Liver (tissue), 9 donors: ENCODE results near the gene VSIG4. TPM values are rescaled to one million over a fixed set of nuclear protein-coding genes. Genes with fewer than 3 reads are reported as not detected.

Source experiments
- DNase-seq: peaks from one replicate; pipeline ENCODE4 v3.0.0-alpha.2; 2017; ENCODE audit warnings: low spot score
- H3K27ac ChIP-seq, 2 donors: one replicate each; pipeline ENCODE4 v1.7.0; 2013; ENCODE audit warnings: inconsistent platforms in 2 of 2, low read length in 2 of 2, control low read depth in 1 of 2, low read depth in 1 of 2, mild to moderate bottlenecking in 1 of 2
- H3K27me3 ChIP-seq, 4 donors: one replicate each; pipeline versions ENCODE4 v1.6.1 to v1.7.0; 2013; ENCODE audit warnings: low read length in 3 of 4, inconsistent platforms in 1 of 4, mild to moderate bottlenecking in 1 of 4, moderate library complexity in 1 of 4; ENCODE audit not compliant: control insufficient read depth in 4 of 4, insufficient read depth in 4 of 4
- H3K36me3 ChIP-seq, 4 donors: one replicate each; pipeline versions ENCODE4 v1.6.1 to v1.7.0; 2013; ENCODE audit warnings: low read length in 3 of 4, mild to moderate bottlenecking in 3 of 4, low read depth in 1 of 4, moderate library complexity in 1 of 4; ENCODE audit not compliant: control insufficient read depth in 4 of 4, insufficient read depth in 3 of 4
- H3K4me1 ChIP-seq, 4 donors: one replicate each; pipeline versions ENCODE4 v1.6.1 to v1.7.0; 2013; ENCODE audit warnings: low read length in 3 of 4, mild to moderate bottlenecking in 3 of 4, moderate library complexity in 1 of 4; ENCODE audit not compliant: control insufficient read depth in 4 of 4, insufficient read depth in 4 of 4
- H3K4me3 ChIP-seq, 3 donors: one replicate each; pipeline versions ENCODE4 v1.6.1 to v1.7.0; 2013; ENCODE audit warnings: low read length in 3 of 3, control low read depth in 1 of 3, low read depth in 1 of 3, mild to moderate bottlenecking in 1 of 3
- H3K9ac ChIP-seq, 2 donors: one replicate each; pipeline ENCODE4 v1.7.0; 2013; ENCODE audit warnings: low read length in 2 of 2, mild to moderate bottlenecking in 2 of 2, moderate library complexity in 2 of 2, control low read depth in 1 of 2, low read depth in 1 of 2
- H3K9me3 ChIP-seq, 4 donors: one replicate each; pipeline versions ENCODE4 v1.6.1 to v1.7.0; 2013; ENCODE audit warnings: low read length in 3 of 4; ENCODE audit not compliant: control insufficient read depth in 4 of 4
- ATF3 ChIP-seq: IDR thresholded peaks from 2 replicates; pipeline ENCODE4 v1.6.1; 2016; ENCODE audit warnings: antibody characterized with exemption
- CTCF ChIP-seq: fragments of 150-350 bp; IDR thresholded peaks from 2 replicates; pipeline ENCODE4 v1.5.1; 2017; ENCODE audit warnings: improper control_type of control experiment, low read depth, low read length; ENCODE audit not compliant: missing input control
- EGR1 ChIP-seq, 2 donors: IDR thresholded peaks; 2 replicates each; pipeline ENCODE4 v1.6.1; 2016 to 2018; ENCODE audit warnings: antibody characterized with exemption in 2 of 2, low read depth in 2 of 2
- FOXA1 ChIP-seq: IDR thresholded peaks from 2 replicates; pipeline ENCODE4 v1.6.1; 2016; ENCODE audit warnings: antibody characterized with exemption
- FOXA2 ChIP-seq: IDR thresholded peaks from 2 replicates; pipeline ENCODE4 v1.6.1; 2016; ENCODE audit warnings: antibody characterized with exemption
- GABPA ChIP-seq, 2 donors: IDR thresholded peaks in 1 of 2; conservative IDR thresholded peaks in 1 of 2; 2 replicates each; pipeline ENCODE4 v1.6.1; 2016; ENCODE audit warnings: antibody characterized with exemption in 2 of 2, mild to moderate bottlenecking in 1 of 2, moderate library complexity in 1 of 2
- HNF4A ChIP-seq, 2 donors: conservative IDR thresholded peaks; 2 replicates each; pipeline ENCODE4 v1.6.1; 2016; ENCODE audit warnings: antibody characterized with exemption in 2 of 2, mild to moderate bottlenecking in 2 of 2
- HNF4G ChIP-seq: IDR thresholded peaks from 2 replicates; pipeline ENCODE4 v1.6.1; 2016; ENCODE audit warnings: antibody characterized with exemption
- JUND ChIP-seq, 2 donors: IDR thresholded peaks; 2 replicates each; pipeline ENCODE4 v1.6.1; 2016; ENCODE audit warnings: antibody characterized with exemption in 2 of 2
- MAX ChIP-seq: IDR thresholded peaks from 2 replicates; pipeline ENCODE4 v1.6.1; 2016; ENCODE audit warnings: antibody characterized with exemption
- NR2F2 ChIP-seq: IDR thresholded peaks from 2 replicates; pipeline ENCODE4 v1.6.1; 2016; ENCODE audit warnings: antibody characterized with exemption
- RAD21 ChIP-seq, 2 donors: IDR thresholded peaks; 2 replicates each; pipeline ENCODE4 v1.6.1; 2016; ENCODE audit warnings: antibody characterized with exemption in 2 of 2, mild to moderate bottlenecking in 2 of 2
- REST ChIP-seq: IDR thresholded peaks from 2 replicates; pipeline ENCODE4 v1.6.1; 2016; ENCODE audit warnings: antibody characterized with exemption, mild to moderate bottlenecking
- RXRA ChIP-seq, 2 donors: IDR thresholded peaks; 2 replicates each; pipeline ENCODE4 v1.6.1; 2017 to 2018; ENCODE audit warnings: antibody characterized with exemption in 2 of 2, mild to moderate bottlenecking in 1 of 2
- SP1 ChIP-seq: IDR thresholded peaks from 2 replicates; pipeline ENCODE4 v1.6.1; 2018; ENCODE audit warnings: antibody characterized with exemption, mild to moderate bottlenecking
- ZBTB33 ChIP-seq: IDR thresholded peaks from 2 replicates; pipeline ENCODE4 v1.6.1; 2016; ENCODE audit warnings: antibody characterized with exemption
- WGBS: extraction: QIAGEN DNeasy Blood & Tissue Kit; methylation state at CpG from one replicate; pipeline ENCODE4 v1.1.7; 2013; 5-methylcytosine and 5-hydroxymethylcytosine counted together
- polyA plus RNA-seq, 2 donors: library from polyadenylated mRNA; stranded (reverse) in 1 of 2; unstranded in 1 of 2; fragments of 200-250 nt in 1 of 2; fragments of >200 nt in 1 of 2; fragmentation: Nextera tagmentation in 1 of 2; extraction: Ambion mirVana in 1 of 2; gene quantifications; one replicate each; pipeline versions ENCODE4 v1.2.1 to v1.2.3, GENCODE V29; 2013 to 2015
- total RNA-seq, 2 donors: library from RNA; depleted of rRNA; stranded (reverse); fragments of >200 nt; gene quantifications; one replicate each; pipeline ENCODE4 v1.2.3, GENCODE V29; 2014
- donor health status: healthy.
- donor health status: healthy.
- donor health status: healthy.
- donor health status: healthy.
- donor health status: healthy.

VSIG4 gene
- total and polyA plus RNA-seq, 4 donors = 16.7 to 38.9 (median 36.3) TPM

GRCh38 chrX:66023385-66024091, 16.3 kb downstream of the VSIG4 start:
- Histone ChIP-seq H3K27me3 (no peaks in the 10 kb centered on the region), H3K4me1 (no peaks in the 10 kb centered on the region), H3K4me3 (no peak overlapping the region), H3K9ac (no peak overlapping the region), H3K27ac (no peak overlapping the region), H3K36me3 (no peaks in the 10 kb centered on the region), H3K9me3 (no peaks in the 10 kb centered on the region)
- no peak for DNase-seq
- 95% methylated on average over 5 of the region's 5 CpGs for WGBS
- TF ChIP-seq FOXA1 (no peak), HNF4A (conservative IDR thresholded peaks at IDR 0.05) (no peak), NR2F2 (no peak), CTCF (no peak), HNF4G (no peak), MAX (no peak), RXRA (IDR thresholded peaks at IDR 0.05) (no peak), EGR1 (IDR thresholded peaks at IDR 0.05; ENCODE audit: low read depth in 2 of 2) (no peak), ZBTB33 (no peak)

GRCh38 chrX:66022632-66023384, 17.1 kb downstream of the VSIG4 start:
- H3K9me3 ChIP-seq = no peaks in the 10 kb centered on the region
- no peak overlapping the region for H3K27ac ChIP-seq
- H3K27me3 ChIP-seq = no peaks in the 10 kb centered on the region
- DNase-seq = no peak
- no peak overlapping the region for H3K9ac ChIP-seq
- no peak overlapping the region for H3K4me3 ChIP-seq
- H3K4me1 ChIP-seq = no peaks in the 10 kb centered on the region
- WGBS = 74% methylated on average over 5 of the region's 5 CpGs
- TF ChIP-seq JUND (IDR thresholded peaks at IDR 0.05) (no peak), RAD21 (IDR thresholded peaks at IDR 0.05) (no peak), CTCF (no peak), NR2F2 (no peak), EGR1 (IDR thresholded peaks at IDR 0.05; ENCODE audit: low read depth in 2 of 2) (no peak), ATF3 (no peak), REST (no peak), HNF4G (no peak), GABPA (IDR thresholded peaks at IDR 0.05 in 1 of 2, conservative IDR thresholded peaks at IDR 0.05 in 1 of 2) (no peak), FOXA2 (no peak), SP1 (no peak), MAX (no peak)
- no peaks in the 10 kb centered on the region for H3K36me3 ChIP-seq
